SK-N-DZ (cell line): ENCODE data around the gene TREML4.

Experiments used
- DNase-seq: peaks from one replicate; pipeline ENCODE4 v3.0.0-alpha.2; 2015; ENCODE audit warnings: low spot score

TREML4 gene

GRCh38 chr6:41252401-41253169 lies 24.4 kb downstream of the TREML4 start:
- DNase-seq, result no peak

DNA sequence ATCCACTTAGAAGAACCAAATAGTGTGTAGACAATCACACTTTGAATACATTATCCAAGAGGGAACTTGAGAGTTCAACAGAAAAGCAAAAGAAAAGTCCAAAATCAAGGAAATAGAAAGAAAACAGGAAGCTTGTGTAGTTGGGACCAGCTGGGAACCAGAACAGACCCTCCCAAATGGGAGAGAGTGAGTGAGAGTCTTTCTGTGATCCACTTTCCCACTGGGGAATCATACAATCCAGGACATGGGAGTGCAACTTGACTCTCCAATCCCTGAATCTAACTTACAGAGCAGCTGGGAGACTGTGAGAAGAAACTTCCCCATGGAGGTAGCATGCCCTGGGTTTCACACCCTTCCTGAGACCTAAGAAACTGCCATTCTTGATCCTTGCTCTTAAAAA lies 27.0 kb downstream of the TREML4 start:
- DNase-seq, result no peak

DNA sequence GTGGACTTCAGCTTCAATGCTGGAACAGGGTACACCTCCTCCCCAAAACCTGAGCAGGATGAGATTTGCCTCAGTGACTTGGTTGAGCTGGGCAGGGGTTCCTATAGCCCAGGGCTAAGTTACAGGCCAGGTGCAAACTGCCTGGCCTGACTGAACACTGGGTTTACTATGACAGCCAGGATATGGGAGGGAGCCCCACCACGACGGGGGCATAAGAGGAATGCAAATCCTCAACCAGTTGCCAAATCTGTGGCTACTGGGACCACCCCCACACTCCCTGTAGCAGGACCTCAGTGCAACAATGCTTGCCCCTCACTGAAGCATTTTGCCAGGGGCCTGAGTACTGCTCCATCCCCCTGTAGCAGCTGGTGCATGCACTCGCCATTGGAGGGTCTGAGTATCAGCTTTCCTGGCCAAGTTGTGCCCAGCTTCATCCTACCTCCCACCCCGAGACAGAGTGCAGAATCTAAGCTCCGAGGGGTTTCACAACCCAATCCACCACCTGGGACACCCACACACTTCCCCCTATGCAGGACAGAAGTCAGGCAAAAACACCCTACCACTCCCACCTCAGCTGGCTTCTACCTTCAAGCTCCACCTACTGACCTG lies 27.6 kb downstream of the TREML4 start:
- DNase-seq, result no peak

GRCh38 chr6:41256383-41256782 lies 28.2 kb downstream of the TREML4 start:
- no peak for DNase-seq

- peak; percentile 23 for DNase-seq
These were observed 29.4 kb downstream of the TREML4 start for GRCh38 chr6:41257369-41258195.

DNA sequence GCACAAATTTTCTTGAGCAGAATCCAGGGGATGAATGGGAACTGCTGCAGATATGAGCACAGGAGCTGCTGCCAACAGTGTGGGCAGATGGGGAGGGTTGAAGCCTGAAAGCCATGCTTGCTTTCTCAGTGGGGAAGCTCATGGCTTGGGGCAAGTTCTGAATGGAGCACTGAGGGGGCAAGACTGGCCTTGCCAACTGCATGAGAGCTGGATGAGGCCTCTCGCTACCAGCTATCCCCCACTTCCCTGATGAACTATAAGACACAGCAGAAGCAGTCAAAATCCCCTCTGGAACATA lies 30.0 kb downstream of the TREML4 start:
- DNase-seq, result no peak

- DNase-seq, result no peak
These were observed 34.3 kb downstream of the TREML4 start for GRCh38 chr6:41262401-41262800.

DNA sequence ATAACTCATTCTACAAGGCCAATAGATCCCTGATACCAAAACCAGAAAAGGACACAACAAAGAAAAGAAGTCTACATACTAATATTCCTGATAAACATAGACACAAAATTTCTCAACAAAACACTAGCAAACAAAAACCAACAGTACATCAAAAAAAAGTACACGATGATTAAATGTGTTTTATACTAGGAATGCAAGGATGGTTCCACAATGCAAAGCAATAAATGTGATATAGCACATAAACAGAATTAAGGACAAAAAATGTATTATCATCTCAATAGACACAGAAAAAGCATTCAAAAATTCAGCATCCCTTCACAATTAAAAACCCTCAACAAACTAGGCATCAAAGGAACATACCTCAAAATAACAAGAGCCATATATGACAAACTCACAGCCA lies 35.1 kb downstream of the TREML4 start:
- no peak for DNase-seq

- DNase-seq, result no peak
These were observed 38.4 kb downstream of the TREML4 start for GRCh38 chr6:41266541-41266940.

DNA sequence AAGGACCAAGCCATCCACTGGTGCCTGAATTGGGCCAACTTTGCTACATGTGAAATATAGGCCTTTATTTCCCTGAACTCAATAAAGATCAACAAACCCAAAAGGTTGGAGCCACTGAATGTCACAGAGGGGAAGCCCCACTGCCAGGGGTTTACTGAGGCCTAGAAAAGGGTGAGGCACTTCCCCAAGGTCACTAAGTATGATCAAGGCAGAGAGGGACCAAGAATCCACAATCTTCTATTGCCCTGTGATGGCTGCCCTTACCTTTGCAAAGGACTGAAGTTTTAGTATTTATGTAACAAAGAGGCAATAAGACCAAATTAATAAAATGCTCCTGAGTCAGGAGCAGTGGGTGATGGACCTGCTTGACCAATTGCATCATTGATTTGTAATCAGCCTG lies 40.3 kb downstream of the TREML4 start:
- DNase-seq, result no peak

GRCh38 chr6:41269166-41269565 lies 41.0 kb downstream of the TREML4 start:
- no peak for DNase-seq

DNA sequence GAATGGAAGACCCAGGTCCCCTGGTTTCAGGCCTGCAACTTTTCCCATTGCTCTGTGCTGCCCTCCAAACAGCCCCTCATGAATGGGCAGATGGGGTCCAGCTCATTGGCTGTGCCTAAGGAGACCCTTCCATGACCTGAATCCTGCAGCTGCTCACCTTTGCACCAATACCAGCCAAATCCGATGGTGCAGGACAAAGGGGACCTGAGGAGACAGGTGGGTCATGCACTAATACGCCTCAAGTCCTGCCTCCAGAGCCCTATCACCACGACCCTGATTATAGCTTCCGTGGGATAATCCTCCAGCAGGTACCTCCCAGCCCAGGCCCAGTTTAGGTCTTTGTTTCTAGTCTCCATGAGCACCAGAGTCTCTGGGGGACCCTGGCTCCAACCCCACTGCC lies 41.6 kb downstream of the TREML4 start:
- no peak for DNase-seq

DNA sequence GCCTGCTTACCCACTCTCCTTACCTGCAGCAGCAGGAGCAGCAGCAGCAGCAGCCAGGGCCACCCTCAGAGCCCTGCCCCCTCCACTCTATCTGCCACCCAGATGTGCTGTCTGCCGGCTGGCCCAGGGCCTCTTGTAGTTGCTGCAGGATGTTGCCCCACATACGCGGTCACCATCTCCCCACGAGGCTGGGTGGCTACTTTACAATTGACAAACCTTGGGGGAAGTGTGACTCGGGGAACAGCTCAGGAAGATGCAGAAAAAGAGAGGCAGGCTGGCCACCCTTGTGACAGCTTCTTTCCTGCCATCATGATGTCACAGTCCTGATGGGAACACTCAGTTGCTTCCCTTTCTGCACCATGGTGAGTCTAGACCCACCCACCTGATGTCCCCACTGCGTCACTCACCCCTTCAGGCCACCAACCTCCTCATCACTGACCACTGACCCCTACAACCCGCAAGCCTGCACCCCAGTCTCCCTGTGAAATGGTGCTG lies 43.8 kb downstream of the TREML4 start:
- no peak for DNase-seq

DNA sequence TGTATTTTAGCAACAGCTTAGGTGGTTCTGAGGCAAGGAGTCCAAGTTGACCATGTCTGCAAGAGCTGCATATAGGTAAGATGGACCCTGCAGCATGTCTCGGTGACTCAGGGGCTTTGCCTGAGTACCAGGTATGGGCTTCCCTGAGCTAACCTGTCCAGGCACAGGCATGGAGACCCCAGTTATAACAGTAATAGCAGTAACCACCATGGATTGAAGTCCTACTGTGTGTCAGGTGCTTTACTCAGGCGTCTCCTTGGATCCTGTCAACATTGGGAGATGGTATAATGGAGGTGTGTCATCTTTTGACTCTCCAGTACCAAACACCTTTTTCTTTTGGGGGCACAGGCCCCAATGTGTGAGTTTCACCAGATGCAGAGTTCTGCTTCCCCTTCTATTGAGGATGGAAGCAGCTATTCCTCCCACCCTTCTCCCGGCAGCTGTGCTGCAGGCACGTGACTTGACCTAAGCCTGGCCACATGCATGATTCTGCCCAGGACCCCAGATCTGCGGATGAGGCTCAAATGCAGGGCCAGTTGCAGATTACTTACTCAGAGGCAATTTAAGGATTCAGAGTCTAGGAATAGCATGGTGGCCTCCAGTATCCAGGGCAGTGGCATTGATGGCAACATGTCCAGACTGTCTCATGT lies 44.6 kb downstream of the TREML4 start:
- DNase-seq, result no peak

DNA sequence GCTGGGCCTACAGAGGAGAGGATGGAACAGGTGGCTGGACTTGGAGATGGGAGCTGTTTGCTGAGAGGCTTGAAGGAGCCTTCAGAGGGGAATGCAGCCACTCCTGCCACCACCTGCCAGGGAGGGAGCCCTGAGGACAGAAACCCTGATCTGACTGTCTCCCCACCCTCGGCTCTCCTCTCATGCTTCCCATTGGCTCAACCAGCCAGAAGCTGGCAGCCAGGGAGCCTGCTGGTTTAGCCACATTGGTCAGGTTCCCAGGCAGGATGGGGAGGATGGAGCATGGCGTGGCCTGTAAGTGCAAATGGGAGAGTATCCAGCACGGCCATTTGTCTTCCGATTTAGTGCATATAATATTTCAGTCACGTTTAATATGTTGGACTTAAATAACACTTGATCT lies 45.6 kb downstream of the TREML4 start:
- DNase-seq, result no peak

DNA sequence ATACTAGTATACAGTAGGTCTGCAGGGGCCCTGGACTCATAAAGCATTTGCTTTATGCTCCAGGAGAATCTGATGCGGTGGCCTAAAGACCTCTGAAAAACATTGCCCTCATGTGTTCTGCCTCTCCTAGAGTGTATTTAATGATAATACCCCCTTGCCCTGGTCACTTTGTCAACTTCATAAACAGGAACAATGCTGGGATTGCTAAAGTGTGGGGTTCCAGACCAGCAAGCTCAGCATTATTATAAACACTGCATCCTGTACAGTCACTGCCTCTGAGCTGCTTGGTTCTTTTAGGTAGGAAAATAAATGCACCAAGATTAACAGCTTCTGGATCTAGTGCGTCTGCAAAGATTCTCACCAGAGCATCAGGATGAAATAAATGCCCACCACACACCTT lies 46.1 kb downstream of the TREML4 start:
- DNase-seq, result no peak

GRCh38 chr6:41275489-41275888 lies 47.3 kb downstream of the TREML4 start:
- DNase-seq, result no peak

DNA sequence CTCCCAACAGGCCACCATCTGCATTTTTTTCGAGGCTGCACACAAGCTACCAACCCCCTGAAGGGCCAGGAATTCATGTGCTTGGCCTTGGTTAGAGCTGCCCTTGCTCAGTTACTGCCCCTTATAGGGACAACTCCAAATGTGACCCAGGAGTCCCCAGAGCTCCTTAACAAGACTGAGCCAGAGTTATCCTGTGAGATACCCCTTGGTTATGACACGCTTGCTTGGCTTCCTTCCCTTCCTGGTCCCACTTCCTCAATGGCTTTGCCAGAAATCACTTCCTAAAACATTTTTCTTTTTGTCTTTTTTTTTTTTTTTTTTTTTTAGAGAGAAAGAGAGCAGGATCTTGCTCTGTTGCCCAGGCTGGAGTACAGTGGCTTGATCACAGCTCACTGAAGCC lies 49.5 kb downstream of the TREML4 start:
- DNase-seq, result no peak

DNA sequence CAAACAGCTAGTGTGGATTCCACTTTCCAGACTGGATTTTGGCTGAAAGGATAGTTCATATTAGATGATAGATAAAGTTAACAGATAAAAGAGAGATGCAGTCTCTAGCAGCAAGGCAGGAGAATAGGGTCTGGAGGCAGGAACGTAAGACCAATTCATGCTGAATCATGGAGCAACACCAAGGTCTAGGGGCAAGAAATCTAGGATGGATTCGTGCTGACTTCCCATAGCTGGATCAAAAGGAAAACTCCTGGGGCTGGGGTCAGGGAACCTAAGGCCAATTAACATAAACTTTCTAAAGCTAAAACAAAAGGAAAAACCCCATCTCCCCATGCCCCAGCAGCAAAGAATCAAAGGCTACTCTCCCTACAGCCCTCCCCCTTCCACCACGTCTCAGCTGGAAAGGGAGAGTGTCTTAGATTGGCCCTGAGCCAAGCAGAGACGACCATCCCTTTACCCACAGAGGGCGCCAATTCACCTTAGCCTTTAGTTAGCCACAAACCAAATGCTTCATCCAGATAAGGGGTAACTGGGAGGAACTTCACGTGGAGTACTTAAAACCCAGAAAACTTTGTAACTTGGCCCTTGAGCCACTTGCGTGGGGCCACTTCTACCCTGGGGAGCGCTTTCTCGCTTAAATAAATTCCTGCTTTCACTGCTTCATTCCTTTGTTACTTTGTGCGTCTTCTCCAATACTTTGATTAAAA lies 50.7 kb downstream of the TREML4 start:
- DNase-seq, result peak; percentile 38

DNA sequence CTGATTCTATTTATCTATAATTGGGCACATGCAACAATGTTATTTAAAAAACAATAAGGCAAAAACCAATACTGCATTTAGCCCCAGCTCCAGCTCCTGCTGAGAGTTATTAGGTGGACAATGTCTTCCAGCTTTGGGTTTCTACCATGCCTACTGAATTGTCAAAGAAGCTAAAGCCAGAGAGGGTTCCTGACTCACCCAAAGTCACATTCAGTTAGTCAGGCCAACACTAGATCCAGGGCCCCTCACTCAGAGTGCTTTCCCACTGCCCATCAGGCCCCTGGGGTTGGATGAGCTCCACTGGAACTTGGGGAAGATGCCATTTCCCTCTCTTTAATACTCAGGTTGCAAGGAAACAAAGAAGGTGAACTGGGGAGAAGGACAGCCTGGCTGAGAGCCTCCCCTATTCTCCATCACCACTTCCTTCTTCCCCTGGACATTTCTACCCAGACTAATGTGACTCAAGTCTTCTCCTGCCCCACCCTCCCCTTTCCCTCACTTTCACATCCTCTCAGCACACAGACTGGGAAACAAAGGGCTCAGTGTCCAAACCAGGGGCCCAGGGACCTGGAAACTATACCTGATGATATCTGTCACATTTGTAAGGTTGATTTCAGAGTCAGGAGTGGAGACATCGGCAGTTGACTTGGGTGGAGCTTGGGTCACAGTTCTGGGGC lies 52.4 kb downstream of the TREML4 start:
- no peak for DNase-seq

DNA sequence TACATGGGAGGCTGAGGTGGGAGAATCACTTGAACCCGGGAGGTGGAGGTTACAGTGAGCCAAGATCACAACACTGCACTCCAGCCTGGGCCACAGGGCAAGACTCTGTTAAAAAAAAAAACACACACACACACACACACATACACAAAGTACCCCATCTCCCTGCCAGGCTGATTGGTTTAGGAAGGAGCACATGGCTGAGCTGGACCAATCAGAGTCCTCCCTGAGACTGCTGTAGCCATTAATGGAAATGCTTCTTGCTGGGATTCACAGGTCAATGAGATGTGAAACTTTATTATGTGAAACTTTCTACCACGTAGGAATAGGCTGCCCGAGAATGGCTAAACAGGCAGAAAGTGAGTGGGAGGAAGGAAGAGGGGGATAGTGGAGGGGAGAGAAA lies 55.5 kb downstream of the TREML4 start:
- DNase-seq, result no peak
